ENCODE results near the gene DYDC2. TPM values are rescaled to one million over a fixed set of nuclear protein-coding genes. Genes with fewer than 3 reads are reported as not detected.
A peak's percentile ranks its signal among the peaks of the same experiment; 100 is the strongest.
"Not testable (repeated sequence)": the region's sequence is repeated elsewhere in the genome, so short reads cannot be mapped to it uniquely, and the experiment has no call there.

Gene DYDC2
- total RNA-seq, 4 donors from 2014 or later = not detected

GRCh38 chr10:80344912-80345311 lies 11.7 kb upstream of the DYDC2 start:
- WGBS, 2 donors (ENCODE audit: low coverage in 1 of 2) = 54 to 61% methylated on average over 2 of the region's 2 CpGs

DNA sequence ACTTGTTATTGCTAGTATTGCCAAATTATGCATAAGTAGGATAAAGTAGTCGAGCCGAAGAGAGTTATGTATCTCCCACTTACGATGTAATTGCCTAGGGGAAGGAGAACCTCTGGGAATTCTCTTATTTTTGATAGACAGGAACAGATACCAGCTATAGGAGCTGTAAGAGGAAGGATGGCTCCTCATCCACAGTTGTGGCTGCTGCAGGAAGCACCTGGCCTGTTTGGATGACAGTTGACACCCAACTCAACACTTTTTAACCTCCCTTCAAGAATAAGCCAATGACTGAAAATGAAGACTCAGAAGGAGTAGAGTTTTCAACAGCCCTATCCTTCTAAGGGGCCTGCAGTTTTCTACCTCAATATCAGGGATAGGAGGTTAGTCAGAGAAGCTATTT lies 6.3 kb upstream of the DYDC2 start:
- 60 to 75% methylated on average over 2 to 3 of the region's 3 CpGs for WGBS, 2 donors (ENCODE audit: low coverage in 1 of 2)
- H3K9me3 ChIP-seq = no peaks in the 10 kb centered on the region
- no peaks in the 10 kb centered on the region for H3K4me1 ChIP-seq
- no peak for TF ChIP-seq POLR2A (IDR thresholded peaks at IDR 0.05)
- TF ChIP-seq, protein P1, sequence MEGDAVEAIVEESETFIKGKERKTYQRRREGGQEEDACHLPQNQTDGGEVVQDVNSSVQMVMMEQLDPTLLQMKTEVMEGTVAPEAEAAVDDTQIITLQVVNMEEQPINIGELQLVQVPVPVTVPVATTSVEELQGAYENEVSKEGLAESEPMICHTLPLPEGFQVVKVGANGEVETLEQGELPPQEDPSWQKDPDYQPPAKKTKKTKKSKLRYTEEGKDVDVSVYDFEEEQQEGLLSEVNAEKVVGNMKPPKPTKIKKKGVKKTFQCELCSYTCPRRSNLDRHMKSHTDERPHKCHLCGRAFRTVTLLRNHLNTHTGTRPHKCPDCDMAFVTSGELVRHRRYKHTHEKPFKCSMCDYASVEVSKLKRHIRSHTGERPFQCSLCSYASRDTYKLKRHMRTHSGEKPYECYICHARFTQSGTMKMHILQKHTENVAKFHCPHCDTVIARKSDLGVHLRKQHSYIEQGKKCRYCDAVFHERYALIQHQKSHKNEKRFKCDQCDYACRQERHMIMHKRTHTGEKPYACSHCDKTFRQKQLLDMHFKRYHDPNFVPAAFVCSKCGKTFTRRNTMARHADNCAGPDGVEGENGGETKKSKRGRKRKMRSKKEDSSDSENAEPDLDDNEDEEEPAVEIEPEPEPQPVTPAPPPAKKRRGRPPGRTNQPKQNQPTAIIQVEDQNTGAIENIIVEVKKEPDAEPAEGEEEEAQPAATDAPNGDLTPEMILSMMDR (IDR thresholded peaks at IDR 0.05) = no peak
- no peak for TF ChIP-seq POLR2AphosphoS5 (IDR thresholded peaks at IDR 0.05)
- TF ChIP-seq EP300 (IDR thresholded peaks at IDR 0.05) = no peak
- no peak for ATAC-seq
- H3K27ac ChIP-seq = no peak overlapping the region
- no peak overlapping the region for H3K4me3 ChIP-seq
- no peaks in the 10 kb centered on the region for H3K36me3 ChIP-seq
- peaks cover 28% of the 10 kb centered on the region for H3K27me3 ChIP-seq

More at GRCh38 chr10:80344912-80345311, 11.7 kb upstream of the DYDC2 start:
- no peak overlapping the region for H3K4me3 ChIP-seq
- H3K4me1 ChIP-seq = no peaks in the 10 kb centered on the region
- no peaks in the 10 kb centered on the region for H3K27me3 ChIP-seq
- no peaks in the 10 kb centered on the region for H3K36me3 ChIP-seq
- no peak overlapping the region for H3K27ac ChIP-seq
- TF ChIP-seq POLR2AphosphoS5 (IDR thresholded peaks at IDR 0.05) (no peak), EP300 (IDR thresholded peaks at IDR 0.05) (no peak), POLR2A (IDR thresholded peaks at IDR 0.05) (no peak)
- TF ChIP-seq, protein P1 (IDR thresholded peaks at IDR 0.05) = no peak
- no peaks in the 10 kb centered on the region for H3K9me3 ChIP-seq
- no peak for ATAC-seq

DNA sequence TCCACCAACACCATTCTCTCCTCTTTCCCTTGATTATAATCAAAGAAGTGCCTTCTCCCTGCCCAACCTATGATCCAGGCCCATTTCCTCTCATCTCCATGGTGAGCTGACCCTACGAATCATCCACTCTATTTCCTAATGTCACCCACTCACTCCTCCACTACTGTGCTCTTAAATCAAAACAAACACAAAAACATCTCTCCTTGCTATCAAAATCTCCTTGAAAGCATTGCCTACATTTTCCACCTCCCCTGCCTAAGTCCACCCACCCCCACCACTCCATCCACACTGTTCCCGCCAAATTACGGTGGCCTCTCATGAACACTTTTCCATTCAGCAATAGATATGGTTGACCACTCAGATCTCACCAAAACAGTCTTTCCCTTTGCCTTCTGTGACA lies 5.4 kb upstream of the DYDC2 start:
- TF ChIP-seq, protein P1 (IDR thresholded peaks at IDR 0.05) = no peak
- TF ChIP-seq EP300 (IDR thresholded peaks at IDR 0.05) = no peak
- no peak for TF ChIP-seq POLR2AphosphoS5 (IDR thresholded peaks at IDR 0.05)
- no peak for TF ChIP-seq POLR2A (IDR thresholded peaks at IDR 0.05)
- H3K9me3 ChIP-seq = no peaks in the 10 kb centered on the region
- WGBS, 2 donors (ENCODE audit: low coverage in 1 of 2) = 71 to 94% methylated on average over 3 of the region's 3 CpGs
- H3K27ac ChIP-seq = no peak overlapping the region
- peaks cover 0 to 2% (median 0%) of the 10 kb centered on the region in 3 donors for H3K4me1 ChIP-seq
- no peak for ATAC-seq
- peaks cover 38% of the 10 kb centered on the region for H3K27me3 ChIP-seq
- no peaks in the 10 kb centered on the region for H3K36me3 ChIP-seq
- H3K4me3 ChIP-seq = no peak overlapping the region

GRCh38 chr10:80356989-80357850 lies 639 bp downstream of the DYDC2 start:
- H3K4me1 ChIP-seq = peaks cover 0 to 15% (median 8%) of the 10 kb centered on the region in 3 donors
- WGBS, 2 donors (ENCODE audit: low coverage in 1 of 2) = 3 to 6% methylated on average over 22 to 30 of the region's 50 CpGs
- H3K27ac ChIP-seq = no peak overlapping the region
- H3K27me3 ChIP-seq = peaks cover 65% of the 10 kb centered on the region
- TF ChIP-seq, protein P1 (IDR thresholded peaks at IDR 0.05) = no peak
- TF ChIP-seq POLR2AphosphoS5 (IDR thresholded peaks at IDR 0.05) (no peak), POLR2A (IDR thresholded peaks at IDR 0.05) (no peak), EP300 (IDR thresholded peaks at IDR 0.05) (no peak)
- H3K9me3 ChIP-seq = no peaks in the 10 kb centered on the region
- no peaks in the 10 kb centered on the region for H3K36me3 ChIP-seq
- ATAC-seq = no peak
- H3K4me3 ChIP-seq = peak overlapping the region in 1 of 2 donors; percentile 47

- no peak for TF ChIP-seq POLR2A (IDR thresholded peaks at IDR 0.05)
- no peak for TF ChIP-seq POLR2AphosphoS5 (IDR thresholded peaks at IDR 0.05)
- TF ChIP-seq, protein P1 (IDR thresholded peaks at IDR 0.05) = no peak
- TF ChIP-seq EP300 (IDR thresholded peaks at IDR 0.05) = no peak
- no peaks in the 10 kb centered on the region for H3K36me3 ChIP-seq
- 100% methylated on average over 1 to 2 of the region's 5 CpGs for WGBS, 2 donors (ENCODE audit: low coverage in 1 of 2)
- no peak for ATAC-seq
- H3K27me3 ChIP-seq = peaks cover 60% of the 10 kb centered on the region
- no peak overlapping the region for H3K27ac ChIP-seq
- H3K4me3 ChIP-seq = no peak overlapping the region
- H3K9me3 ChIP-seq = no peaks in the 10 kb centered on the region
- H3K4me1 ChIP-seq = peaks cover 0 to 15% (median 8%) of the 10 kb centered on the region in 3 donors
Observed at GRCh38 chr10:80357851-80358125, 1.2 kb downstream of the DYDC2 start.

GRCh38 chr10:80358925-80359324 lies 2.3 kb downstream of the DYDC2 start:
- not testable (repeated sequence) for ATAC-seq, H3K9me3 ChIP-seq, H3K27ac ChIP-seq, H3K4me3 ChIP-seq, H3K36me3 ChIP-seq
- Histone ChIP-seq H3K27me3 (peaks cover 50% of the 10 kb centered on the region), H3K4me1 (peaks cover 0 to 15% (median 8%) of the 10 kb centered on the region in 3 donors)
- WGBS, 2 donors (ENCODE audit: low coverage in 1 of 2) = 80% methylated on average over 1 of the region's 2 CpGs; no CpG with 5 or more reads in 1 of the 2 donors

Data from gastroesophageal sphincter (tissue), 4 donors.